Measurements from ENCODE around the gene PIK3C3.

- TF ChIP-seq POLR2A (IDR thresholded peaks at IDR 0.05), result no peak
- TF ChIP-seq CTCF (IDR thresholded peaks at IDR 0.05), result no peak
Measured at GRCh38 chr18:41999751-42000150, 44.7 kb downstream of the PIK3C3 start.
